GM19238 (cell line): ENCODE results near the gene SCP2D1.
A peak's percentile ranks its signal among the peaks of the same experiment; 100 is the strongest.
"Not testable (repeated sequence)": the region's sequence is repeated elsewhere in the genome, so short reads cannot be mapped to it uniquely, and the experiment has no call there.

Experiments used
- DNase-seq: peaks from one replicate; pipeline ENCODE4 v3.0.0; 2011; ENCODE audit warnings: low spot score; ENCODE audit not compliant: insufficient read length

SCP2D1 gene

DNA sequence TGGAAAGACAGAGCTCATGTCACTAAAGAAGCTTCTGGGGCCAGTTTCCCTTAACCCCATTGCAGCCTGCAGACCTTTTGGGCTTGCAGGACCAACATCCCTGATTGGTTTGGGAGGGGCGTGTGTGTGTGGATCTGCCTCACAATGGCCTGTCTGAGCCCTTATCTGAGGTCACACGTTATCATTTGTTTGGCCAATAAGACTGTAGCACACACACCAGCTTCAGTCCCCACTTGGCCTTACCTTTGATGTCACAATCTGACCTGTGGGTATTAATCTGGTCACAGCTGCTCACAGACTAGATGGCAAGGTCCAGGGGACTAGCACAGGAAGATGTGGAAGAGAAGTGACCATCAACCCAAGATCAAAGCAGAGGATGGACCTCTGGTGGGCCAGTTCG, at the start of gene SCP2D1:
SCP2D1 (plus strand) TSS at position 301 of the 400 bp plus-strand sequence; CDS start at position 334, 33 bp downstream.
- no peak for DNase-seq

DNA sequence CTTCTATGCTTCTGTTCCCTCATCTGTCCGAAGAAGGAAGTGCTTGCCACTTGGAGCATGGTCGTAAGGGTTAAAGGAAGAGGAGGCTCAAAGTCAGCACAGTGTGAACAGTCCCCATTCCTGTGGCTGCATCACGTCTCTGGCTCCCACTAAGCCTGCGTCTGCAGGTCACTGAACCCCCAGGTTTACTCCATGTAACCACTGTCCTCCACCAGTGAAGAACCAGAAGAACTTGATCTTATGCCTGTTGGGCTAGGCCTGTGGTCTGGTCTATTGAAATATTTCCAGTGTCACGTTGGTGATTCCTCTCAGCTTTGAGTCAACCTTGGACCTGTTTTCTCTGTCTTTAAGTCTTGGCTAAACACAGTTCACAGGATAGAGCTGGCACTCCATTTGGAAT, 45.9 kb upstream of the SCP2D1 start:
- no peak for DNase-seq

DNA sequence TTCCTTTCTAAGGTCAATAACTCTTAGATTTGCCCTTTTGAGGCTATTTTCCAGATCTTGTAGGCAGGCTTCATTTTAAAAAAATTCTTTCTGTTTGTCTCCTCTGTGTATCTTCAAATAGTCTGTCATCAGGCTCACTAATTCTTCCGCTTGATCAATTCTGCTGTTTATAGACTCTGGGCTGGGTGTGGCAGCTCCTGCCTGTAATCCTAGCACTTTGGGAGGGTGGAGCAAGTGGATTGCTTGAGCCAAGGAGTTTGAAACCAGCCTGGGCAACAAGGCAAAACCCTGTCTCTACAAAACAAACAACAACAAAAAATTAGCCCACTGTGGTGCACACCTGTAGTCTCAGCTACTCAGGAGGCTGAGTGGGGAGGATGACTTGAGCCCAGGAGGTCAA, 40.0 kb upstream of the SCP2D1 start:
- no peak for DNase-seq

DNA sequence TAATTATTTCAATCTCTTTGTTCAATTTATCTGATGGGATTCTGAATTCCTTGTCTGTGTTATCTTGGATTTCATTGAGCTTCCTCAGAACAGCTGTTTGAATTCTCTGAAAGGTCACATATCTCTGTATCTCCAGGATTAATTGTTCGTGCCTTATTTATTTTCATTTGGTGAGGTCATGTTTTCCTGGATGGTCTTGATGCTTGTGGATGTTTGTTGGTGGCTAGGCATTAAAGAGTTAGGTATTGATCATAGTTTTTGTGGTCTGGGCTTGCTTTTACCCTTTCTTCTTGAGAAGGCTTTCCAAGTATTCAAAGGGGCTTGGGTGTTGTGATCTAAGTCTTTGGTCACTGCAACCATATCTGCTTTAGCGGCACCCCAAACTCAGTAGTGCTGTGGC, 39.4 kb upstream of the SCP2D1 start:
- DNase-seq: no peak

DNA sequence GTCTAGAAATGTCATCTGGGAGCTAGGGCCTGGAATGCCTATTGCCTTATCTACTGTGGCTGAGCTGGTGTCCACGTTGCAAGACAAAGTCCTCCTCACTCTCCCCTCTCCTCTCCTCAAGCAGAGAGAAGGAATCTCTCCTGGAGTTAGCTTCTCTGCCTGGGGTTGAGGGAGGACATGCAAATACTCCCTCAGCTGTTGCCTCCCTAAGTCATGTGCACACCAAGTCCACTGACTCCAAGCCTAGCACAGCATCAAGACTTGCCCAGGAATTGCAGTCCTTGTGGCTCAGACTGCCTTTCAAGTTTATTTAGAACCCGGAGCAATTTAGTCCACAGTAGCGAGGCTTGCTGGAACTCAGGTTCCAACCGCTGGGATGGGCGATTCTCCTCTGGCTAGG, 38.0 kb upstream of the SCP2D1 start:
- DNase-seq: no peak

DNA sequence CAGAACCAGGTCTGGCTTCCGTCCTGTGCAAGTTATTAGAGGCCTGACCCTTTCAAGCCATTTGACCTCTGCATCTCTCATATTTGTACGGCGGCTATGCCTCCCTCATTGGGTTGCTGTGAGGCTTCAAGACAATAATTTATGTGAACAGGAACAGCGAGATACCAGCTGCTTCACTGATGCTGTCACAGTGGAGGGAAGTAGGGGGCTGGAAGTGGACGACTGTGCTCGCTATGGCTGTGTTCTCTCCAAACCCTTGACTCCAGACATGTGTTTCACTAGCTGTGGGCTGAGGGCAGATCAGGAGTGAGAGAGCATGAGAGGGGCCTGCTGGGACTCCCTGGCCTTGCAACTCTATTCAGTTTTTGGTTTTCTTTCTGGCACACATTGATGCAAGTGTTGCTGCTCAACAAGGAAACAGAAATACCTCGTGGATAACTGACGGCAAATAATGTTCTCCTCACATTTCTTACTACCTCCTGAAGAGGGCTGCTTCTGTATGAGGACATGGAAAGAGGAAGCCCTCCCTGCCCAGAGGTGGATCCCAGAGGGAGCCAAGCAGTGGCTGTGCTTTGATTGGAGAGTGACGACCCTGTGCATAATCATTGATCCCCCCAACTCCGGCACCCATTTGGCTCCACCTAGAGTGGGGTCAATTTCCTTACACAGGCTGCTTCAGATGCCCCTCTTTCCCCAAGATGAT, 34.7 kb upstream of the SCP2D1 start:
- no peak for DNase-seq

DNA sequence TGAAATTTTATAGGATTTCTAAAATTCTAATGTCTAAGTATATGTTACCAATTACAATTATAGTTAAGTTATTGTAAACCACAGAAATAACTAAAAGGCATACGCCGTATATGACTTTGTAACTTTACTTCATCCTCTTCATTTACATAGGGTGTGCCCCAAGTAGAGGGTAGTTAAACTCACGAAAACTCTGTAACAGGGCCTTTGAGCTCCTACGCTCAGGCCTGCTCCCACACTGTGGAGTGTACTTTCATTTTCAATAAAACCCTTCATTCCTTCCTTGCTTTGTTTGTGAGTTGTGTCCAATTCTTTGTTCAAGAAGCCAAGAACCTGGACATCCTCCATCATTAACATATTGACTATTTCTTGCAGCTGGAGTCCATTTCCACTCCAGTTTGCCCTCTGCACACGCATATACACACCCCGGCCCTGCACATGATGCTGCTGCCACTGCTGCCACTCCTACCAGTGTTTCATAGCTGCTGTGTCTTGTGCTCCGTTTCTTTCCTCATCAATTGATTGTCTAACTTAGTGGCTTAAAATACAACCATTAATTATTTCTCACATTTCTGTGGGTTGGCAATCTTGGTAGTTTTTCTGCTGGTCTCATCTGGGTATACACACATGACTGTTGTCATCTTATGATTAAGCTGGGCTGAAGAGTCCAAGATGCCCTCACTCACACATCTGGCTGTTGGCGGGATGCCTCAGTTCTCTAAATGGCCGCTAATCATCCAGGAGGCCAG, 33.0 kb upstream of the SCP2D1 start:
- DNase-seq: no peak

DNA sequence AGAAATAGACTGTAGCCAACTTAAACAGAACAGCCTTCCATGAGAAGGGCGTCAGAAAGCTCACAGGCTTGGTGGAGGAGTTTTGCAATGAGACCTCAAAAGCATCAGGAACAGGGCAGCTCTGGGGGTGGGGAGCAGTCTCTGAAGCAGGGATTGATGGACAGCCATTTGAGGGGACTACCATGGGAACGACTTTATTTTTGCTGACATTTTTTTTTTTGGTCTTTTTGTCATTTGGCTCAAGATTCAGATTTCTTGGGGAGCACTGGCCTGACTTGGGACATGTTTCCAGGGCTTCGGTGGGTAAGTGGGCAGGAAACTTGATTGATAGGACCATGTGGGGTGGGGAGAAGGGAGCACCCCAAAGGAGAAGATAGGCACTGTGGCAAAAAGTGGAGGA, 32.1 kb upstream of the SCP2D1 start:
- no peak for DNase-seq

DNA sequence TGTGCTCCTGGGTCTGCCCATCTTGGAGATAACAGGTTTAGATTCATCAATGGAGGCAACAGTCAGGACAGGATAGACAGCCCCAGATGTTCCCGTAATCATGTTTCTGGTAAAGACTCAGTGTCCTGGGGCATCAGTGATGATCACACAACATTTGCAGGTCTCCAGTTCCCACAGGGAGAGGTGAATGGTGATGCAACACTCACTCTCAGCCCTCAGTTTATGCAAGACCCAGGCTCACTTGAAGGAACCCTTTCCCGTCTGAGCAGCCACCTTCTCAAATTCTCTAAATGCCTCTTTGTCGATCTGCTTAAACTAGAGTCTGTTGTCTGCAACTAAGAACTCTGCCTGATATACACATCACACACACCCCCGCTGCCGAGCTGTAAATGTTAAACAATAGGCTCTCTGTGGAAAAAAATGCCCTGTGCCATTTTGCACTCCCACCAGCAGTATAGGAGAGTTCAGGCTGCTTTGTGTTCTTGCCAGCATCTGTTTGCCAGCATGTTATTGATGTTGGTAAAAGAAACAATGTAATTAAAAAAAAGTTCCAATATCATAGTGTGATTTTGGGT, 30.1 kb upstream of the SCP2D1 start:
- no peak for DNase-seq

DNA sequence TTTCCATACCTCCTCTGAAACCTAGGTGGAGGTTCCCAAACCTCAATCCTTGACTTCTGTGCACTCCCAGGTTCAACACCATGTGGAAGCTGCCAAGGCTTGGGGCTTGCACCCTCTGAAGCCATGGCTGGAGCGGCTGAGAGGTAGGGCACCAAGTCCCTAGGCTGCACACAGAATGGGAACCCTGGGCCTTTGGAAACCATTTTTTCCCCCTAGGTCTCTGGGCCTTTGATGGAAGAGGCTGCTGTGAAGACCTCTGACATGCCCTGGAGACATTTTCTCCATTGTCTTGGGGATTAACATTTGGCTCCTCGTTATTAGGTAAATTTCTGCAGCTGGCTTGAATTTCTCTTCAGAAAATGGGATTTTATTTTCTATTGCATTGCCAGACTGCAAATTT, 26.5 kb upstream of the SCP2D1 start:
- DNase-seq: not testable (repeated sequence)

DNA sequence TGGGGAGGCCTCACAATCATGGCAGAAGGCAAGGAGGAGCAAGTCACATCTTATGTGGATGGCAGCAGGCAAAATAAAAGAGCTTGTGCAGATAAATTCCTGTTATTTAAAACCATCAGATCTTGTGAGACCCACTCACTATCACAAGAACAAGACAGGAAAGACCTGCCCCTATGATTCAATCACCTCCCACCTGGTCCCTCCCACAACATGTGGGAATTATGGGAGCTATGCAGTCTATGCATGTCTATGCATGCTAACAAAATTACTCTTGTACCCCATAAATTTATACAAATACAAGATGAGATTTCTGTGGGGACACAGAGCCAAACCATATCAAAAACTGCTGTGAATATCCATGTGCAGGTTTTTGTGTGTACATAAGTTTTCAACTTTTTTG, 25.6 kb upstream of the SCP2D1 start:
- no peak for DNase-seq

DNA sequence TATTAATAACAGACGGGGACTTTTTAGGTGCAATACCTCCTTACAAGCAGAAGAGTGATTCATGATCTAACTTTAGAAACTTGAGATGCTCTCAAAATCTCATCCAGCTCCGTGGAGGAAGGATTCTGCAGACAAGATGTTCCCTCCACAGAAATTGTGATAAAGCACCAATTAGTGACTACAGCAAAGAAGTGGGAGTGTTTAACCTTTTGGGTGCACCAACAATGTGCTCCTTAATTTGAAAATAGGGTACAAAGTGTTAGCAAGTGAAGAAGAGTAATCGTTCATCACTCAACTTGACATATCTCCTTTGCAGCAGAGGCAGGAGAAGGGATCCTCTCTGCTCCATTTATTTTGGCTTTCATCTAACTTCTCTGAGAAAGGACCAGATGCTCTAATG, 22.8 kb upstream of the SCP2D1 start:
- no peak for DNase-seq

DNA sequence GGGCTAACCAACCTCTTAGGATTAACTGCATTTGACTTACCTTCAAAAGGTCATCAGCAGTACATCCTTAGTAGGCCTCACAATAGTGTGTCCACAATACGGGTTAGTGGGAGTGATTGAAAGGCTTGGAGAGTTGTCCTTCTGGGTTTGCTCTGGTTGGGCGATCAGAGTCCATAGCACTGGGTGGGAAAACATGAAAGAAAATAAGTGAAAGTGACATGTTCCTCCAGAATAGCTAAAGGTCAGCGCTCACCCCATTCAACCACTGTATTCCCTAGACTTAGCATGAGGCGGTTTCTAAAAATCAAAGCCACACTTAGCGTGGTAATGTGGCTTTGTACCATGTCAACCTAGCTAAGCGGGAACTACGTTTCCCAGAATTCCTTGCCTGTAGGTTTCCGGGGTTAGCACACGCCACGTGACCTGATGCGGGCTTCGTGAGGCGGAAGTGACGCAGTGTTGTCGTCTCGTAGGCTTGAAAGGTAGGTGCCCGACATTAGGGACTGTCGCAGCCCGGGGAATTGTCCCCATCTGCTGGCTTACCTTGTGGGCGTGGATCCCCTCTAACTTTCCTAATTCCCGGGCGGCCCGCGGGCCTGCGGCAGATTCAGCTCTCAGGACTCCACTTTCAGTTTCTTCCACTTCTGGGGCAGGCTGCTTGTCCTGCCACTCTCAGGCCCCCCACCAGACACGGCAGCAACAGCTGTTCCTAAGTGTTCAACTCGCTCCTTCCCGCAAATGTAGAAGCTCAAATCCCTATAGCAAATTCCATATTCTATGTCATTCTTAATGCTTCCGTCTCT, 19.8 kb upstream of the SCP2D1 start:
- peak; percentile 79 for DNase-seq

DNA sequence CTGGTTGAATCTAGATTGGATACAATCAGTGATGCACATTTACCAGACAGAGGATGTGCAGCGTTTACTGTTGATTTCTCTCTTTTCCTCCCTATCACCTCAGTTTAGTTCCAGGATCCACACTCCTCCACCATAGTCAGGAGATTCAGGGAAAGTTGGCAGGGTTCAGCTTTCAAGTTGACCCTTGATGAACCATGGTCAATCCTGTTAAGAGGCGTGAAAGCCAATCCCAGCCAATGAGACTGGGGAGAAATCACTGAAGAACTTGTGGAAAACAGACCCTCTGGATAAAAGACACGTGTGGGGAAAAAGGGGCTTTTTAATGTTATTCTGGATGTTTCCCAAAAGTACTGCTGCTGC, 19.2 kb upstream of the SCP2D1 start:
- no peak for DNase-seq

DNA sequence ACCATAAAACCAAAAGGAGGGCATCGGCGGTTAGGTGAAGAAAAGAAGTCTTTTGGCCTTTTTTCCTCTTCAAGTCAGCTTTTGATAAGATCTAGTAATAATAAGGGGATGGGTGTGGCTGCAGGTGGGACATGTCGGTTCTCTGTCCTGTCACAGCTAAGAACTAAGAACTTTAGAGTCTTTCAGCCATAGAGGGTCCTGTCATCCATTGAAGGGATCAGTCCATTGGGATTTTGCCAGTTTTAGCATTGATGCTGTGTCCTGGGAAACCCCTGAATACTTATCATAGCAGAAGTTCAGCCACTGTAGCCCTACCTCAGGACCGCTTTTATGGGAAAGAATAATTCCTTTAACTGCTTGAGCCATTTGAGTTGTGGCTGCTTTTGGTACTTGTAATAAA, 18.2 kb upstream of the SCP2D1 start:
- no peak for DNase-seq

DNA sequence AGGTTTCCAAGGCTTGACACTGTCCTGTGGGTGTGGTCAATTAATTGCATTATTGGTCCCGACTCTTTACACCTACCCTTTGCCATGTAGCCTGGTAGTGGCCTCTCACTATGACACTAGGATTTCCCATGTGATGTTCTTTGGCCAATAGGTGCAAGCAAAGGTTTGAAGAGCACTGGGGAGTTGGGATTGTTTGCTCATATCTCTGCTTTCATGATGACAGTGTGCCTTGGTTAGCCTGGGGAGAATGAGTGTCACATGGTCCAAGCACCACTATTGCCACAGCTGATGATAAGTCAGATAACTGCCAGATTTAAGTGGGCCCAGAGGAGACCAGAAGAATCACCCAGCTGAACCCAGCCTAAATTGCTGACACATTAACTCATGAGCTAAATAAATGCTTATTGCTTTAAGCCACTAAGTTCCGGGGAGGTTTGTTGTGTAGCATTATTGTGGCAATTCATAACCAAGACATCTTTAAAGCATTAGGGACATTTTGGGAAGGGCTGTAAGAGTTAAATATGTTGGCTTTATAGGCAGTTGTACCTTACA, 17.2 kb upstream of the SCP2D1 start:
- DNase-seq: no peak

DNA sequence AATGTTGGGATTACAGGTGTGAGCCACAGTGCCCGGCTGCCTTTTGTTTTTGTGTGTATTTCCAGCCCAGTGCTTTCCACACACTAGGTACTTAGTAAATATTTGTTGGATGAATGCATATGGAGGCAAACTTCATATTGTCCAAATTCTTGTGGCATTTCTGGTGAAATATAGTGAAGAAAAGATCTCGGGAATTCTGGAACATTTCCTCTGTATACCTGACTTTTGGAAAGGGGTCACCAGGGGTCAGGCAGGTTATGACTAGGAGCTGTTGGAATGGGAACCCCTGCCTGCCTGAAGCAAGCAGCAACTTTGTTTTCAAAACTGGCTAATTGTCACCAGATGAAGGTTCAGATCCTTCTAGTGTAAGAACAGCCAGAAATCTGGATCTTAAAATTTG, 12.1 kb upstream of the SCP2D1 start:
- DNase-seq: no peak

DNA sequence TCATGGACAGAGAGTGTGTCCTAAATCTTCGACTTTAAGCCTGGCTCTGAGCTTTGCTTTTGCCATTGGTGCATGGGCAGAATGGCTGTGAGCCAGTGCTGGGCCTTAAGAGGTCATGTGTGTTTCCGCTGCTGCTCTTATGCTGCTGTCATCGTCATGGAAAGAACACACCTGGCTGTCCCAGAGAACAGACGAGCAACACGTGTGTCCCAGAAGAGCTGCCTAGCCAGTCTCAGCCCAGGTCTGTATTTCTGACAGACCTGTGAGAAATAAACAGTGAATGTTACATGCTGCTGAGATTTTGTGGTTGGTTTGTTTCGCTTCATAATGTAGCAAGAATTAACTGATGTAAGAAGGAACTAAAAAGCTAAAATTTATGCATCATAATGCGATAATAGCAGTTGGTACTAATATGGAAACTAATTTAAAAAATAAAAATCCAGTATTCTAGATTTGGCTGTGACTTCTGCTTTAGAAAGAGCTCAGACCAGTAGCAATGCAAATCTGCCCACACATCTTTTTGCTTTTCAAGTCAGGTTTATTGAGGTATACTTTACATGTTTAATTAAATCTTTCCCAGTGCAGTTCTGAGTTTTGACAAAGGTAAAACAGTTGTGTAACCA, 11.5 kb upstream of the SCP2D1 start:
- DNase-seq: no peak

DNA sequence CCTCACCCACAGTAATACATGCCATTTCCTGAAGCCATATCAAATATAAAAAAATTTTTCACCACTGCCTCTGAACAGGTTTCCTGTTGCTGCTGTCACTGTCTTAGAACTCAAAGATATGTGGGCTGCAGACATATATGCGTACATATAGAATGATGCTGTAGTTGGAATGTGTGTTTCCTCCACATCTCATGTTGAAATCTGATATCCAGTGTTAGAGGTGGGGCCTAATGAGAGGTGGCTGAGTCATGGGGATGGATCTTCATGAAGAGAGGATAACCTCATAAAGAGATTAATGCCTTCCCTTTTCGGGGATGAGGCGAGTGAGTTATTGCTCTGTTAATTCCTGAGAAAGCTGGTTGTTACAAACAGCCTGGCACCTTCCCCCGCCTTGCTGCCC, 7.7 kb upstream of the SCP2D1 start:
- DNase-seq: no peak

DNA sequence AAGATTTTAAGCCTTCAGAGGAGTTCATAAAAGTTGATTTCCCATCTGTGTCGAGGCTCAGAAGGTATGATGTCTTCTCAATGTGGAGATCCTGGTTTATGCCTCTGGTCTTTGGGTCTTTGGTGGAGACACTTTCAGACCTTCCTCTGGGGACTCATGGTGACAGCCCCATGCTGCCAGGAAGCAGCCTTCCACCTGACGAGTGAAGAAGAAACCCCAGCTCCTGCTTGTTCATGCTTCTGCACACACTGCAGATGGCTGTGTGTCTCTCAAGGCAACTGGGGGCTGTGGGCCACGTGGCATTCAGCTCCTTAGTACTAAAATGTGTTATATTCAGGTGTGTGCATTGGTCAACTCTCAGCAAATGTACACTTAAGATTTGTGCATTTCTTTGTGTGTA, 4.9 kb upstream of the SCP2D1 start:
- no peak for DNase-seq

DNA sequence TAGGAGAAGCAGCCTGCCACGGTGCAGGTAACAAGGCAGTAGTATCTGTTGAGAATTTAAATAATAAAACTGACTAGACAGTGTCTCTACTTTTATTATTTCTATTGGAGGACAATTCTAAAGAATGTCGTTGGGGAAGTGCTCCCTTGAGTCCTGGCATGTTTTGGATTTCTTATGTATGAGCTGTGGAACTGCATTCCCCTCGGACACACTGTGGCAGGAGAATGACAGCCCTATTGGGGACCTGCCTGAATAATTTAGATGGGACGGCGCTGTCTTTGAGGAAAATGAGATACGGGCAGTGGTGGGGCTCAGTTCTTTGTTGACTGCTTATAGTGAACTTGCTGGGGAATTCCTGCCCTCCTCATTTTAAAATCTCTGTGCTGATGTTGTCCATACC, 2.4 kb upstream of the SCP2D1 start:
- DNase-seq: no peak
